ENCODE results near the gene ARMC6. TPM values are rescaled to one million over a fixed set of nuclear protein-coding genes. Genes with fewer than 3 reads are reported as not detected.
A peak's percentile ranks its signal among the peaks of the same experiment; 100 is the strongest.
"Not testable (repeated sequence)": the region's sequence is repeated elsewhere in the genome, so short reads cannot be mapped to it uniquely, and the experiment has no call there.

The ARMC6 gene
- total RNA-seq, 1 donor from 2014 or later = 78.2 TPM

- no peak for TF ChIP-seq CTCF (IDR thresholded peaks at IDR 0.05; ENCODE audit: insufficient read depth, low read length, severe bottlenecking)
- Histone ChIP-seq H3K36me3 (ENCODE audit: control insufficient read depth, insufficient read depth, low read length) (no peaks in the 10 kb centered on the region), H3K4me3 (ENCODE audit: low read depth, low read length) (peak overlapping the region; percentile 46), H3K27me3 (ENCODE audit: control insufficient read depth, insufficient read depth, low read length) (no peaks in the 10 kb centered on the region)
- no peak for FAIRE-seq
- DNase-seq (ENCODE audit: low read depth) = no peak
Observed at GRCh38 chr19:19106056-19106551, 72.7 kb downstream of the ARMC6 start.

GRCh38 chr19:19106938-19107337 is 73.5 kb downstream of the ARMC6 start:
- H3K4me3 ChIP-seq (ENCODE audit: low read depth, low read length); H3K36me3 ChIP-seq (ENCODE audit: control insufficient read depth, insufficient read depth, low read length); FAIRE-seq; DNase-seq (ENCODE audit: low read depth); H3K27me3 ChIP-seq (ENCODE audit: control insufficient read depth, insufficient read depth, low read length): not testable (repeated sequence)

- H3K4me3 ChIP-seq (ENCODE audit: low read depth, low read length) = no peak overlapping the region
- DNase-seq (ENCODE audit: low read depth) (no peak), FAIRE-seq (no peak)
- peaks cover 2% of the 10 kb centered on the region for H3K27me3 ChIP-seq (ENCODE audit: control insufficient read depth, insufficient read depth, low read length)
- TF ChIP-seq CTCF (IDR thresholded peaks at IDR 0.05; ENCODE audit: insufficient read depth, low read length, severe bottlenecking) = no peak
- H3K36me3 ChIP-seq (ENCODE audit: control insufficient read depth, insufficient read depth, low read length) = no peaks in the 10 kb centered on the region
Observed at GRCh38 chr19:19107654-19108053, 74.3 kb downstream of the ARMC6 start.

Other genes with a start within 250 kb of the ARMC6 start
- not detected in 2 replicates for gene COMP, start 242.3 kb upstream of the ARMC6 start, total RNA-seq
- gene UPF1, start 201.6 kb upstream of the ARMC6 start, total RNA-seq = 80.9 and 82.9 TPM in 2 replicates
- gene CERS1, start 137.4 kb upstream of the ARMC6 start, total RNA-seq = 0.13 and 0.26 TPM in 2 replicates
- gene COPE, start 114.2 kb upstream of the ARMC6 start, total RNA-seq = 268 and 331 TPM in 2 replicates
- 68.4 and 76.1 TPM in 2 replicates for gene DDX49, start 113.9 kb upstream of the ARMC6 start, total RNA-seq
- gene HOMER3, start 92.4 kb upstream of the ARMC6 start, total RNA-seq = 79.0 and 129 TPM in 2 replicates
- gene SUGP2, start 86 bp upstream of the ARMC6 start, total RNA-seq = 19.5 and 21.6 TPM in 2 replicates
- gene SLC25A42, start 30.4 kb downstream of the ARMC6 start, total RNA-seq = 1.3 TPM in 2 replicates
- gene TMEM161A, start 104.9 kb downstream of the ARMC6 start, total RNA-seq = 25.7 and 28.7 TPM in 2 replicates
- under 0.01 and 0.26 TPM in 2 replicates for gene MEF2B, start 136.7 kb downstream of the ARMC6 start, total RNA-seq
- 10.3 and 18.2 TPM in 2 replicates for gene BORCS8, start 158.5 kb downstream of the ARMC6 start, total RNA-seq
- 50.3 and 91.9 TPM in 2 replicates for gene RFXANK, start 158.7 kb downstream of the ARMC6 start, total RNA-seq
- gene NR2C2AP, start 169.8 kb downstream of the ARMC6 start, total RNA-seq = 19.8 and 49.0 TPM in 2 replicates
- not detected in 2 replicates for gene NCAN, start 178.4 kb downstream of the ARMC6 start, total RNA-seq
- not detected in 2 replicates for gene TM6SF2, start 239.7 kb downstream of the ARMC6 start, total RNA-seq